Subcutaneous preadipocyte (primary cell): ENCODE measurements around the gene PLCH2. TPM values are rescaled to one million over a fixed set of nuclear protein-coding genes. Genes with fewer than 3 reads are reported as not detected.

ENCODE experiments used
- total RNA-seq: library from RNA; depleted of rRNA; stranded (reverse); fragments of >200 nt; gene quantifications from 2 replicates; pipeline ENCODE4 v1.2.3, GENCODE V29; 2012

PLCH2 gene, protein sequence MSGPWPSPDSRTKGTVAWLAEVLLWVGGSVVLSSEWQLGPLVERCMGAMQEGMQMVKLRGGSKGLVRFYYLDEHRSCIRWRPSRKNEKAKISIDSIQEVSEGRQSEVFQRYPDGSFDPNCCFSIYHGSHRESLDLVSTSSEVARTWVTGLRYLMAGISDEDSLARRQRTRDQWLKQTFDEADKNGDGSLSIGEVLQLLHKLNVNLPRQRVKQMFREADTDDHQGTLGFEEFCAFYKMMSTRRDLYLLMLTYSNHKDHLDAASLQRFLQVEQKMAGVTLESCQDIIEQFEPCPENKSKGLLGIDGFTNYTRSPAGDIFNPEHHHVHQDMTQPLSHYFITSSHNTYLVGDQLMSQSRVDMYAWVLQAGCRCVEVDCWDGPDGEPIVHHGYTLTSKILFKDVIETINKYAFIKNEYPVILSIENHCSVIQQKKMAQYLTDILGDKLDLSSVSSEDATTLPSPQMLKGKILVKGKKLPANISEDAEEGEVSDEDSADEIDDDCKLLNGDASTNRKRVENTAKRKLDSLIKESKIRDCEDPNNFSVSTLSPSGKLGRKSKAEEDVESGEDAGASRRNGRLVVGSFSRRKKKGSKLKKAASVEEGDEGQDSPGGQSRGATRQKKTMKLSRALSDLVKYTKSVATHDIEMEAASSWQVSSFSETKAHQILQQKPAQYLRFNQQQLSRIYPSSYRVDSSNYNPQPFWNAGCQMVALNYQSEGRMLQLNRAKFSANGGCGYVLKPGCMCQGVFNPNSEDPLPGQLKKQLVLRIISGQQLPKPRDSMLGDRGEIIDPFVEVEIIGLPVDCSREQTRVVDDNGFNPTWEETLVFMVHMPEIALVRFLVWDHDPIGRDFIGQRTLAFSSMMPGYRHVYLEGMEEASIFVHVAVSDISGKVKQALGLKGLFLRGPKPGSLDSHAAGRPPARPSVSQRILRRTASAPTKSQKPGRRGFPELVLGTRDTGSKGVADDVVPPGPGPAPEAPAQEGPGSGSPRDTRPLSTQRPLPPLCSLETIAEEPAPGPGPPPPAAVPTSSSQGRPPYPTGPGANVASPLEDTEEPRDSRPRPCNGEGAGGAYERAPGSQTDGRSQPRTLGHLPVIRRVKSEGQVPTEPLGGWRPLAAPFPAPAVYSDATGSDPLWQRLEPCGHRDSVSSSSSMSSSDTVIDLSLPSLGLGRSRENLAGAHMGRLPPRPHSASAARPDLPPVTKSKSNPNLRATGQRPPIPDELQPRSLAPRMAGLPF (N-terminal part only)
- 0.20 TPM in 1 of 2 replicates, not detected in the other for total RNA-seq

DNA sequence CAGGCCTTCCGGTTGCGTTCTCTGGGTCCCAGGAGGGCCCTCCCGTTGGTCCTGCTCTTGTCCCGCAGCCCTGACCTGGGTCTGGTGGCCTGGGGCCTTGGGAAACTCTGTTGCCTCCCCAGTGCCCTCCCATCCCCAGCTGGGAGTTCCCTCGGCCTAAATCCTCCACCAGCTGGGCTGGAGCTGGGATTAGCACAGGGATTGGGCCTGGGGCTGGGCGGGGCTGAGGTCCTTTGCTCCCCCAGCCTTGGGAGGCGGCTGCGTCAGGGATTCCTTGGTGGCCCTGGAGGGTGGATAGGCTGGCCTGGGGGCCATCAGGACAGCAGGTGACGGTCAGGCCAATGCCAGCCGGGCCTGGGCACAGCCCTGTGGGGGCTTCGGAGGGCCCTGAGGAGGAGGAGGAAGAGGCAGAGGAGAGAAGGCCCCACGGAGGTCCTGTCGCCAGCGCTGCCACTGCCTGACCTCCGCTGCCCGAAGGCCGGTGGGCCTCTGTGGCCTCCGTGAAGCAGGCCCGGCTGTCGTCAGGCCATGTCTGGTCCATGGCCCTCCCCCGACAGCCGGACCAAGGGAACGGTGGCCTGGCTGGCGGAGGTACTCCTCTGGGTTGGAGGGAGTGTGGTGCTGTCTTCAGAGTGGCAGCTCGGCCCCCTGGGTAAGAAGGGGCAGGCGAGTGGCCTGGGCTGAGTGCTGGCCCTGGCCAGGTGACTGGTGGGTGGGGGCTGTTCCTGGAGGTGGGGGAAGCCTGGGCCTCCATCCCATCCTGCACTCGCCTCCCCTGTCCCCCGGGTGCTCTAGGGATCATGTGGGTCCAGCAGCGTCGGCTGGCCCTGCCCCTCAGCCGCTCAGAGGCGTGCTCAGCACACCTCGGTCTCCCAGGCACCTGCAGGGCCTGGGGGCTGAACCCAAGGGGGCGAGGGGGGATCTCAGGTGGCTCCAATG, at the start of gene PLCH2:
Gene PLCH2, plus strand, starts transcription at position 229 of the 939 bp plus-strand sequence. Its CDS starts 300 bp downstream, at position 529.

DNA sequence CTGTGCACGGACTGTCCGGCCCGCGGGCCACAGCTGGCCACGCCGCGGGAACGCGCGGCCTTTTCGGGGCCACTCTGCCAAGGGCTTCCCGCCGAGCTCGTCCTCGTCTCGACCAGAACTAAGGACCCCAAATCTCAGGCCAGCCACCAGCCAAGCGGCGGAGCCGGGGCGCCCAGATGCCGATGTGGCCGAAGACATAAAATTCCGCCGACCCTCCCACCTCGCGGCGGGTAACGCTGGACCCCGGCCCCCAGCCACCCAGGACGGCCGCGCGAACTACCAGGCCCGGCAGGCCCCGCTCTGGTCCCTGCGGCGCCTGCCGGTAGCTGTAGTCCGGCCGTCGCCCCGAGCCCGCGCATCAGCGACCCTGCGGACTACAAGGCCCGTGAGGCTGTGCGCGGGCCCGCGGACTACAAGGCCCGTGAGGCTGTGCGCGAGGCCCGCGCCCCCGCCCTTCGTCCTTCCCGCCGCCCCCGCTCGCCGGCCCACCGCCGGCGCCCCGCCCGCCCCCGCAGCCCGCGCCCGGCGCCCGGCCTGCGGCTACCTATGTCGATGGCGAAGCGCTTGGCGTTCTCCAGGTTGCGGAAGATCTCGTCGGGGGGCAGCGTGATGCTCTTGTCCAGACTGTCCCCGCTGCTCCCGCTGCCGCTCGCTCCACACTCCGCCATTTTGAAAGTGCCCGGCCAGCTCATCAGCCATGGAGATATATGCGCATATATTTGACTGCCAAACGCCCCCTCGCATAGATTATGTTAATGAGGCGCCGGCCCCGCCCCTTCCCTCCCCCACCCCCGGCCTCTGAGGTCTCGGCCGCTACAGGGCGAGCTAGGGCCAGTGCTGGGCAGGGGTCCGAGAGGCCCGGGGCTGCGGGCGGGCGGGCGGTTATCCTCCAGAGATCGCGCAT, 50.1 kb downstream of the PLCH2 start, which contains the start of gene PANK4:
Gene PANK4, minus strand, starts transcription at position 677 of the 904 bp plus-strand sequence. Its CDS starts 9 bp downstream, at position 668.

DNA sequence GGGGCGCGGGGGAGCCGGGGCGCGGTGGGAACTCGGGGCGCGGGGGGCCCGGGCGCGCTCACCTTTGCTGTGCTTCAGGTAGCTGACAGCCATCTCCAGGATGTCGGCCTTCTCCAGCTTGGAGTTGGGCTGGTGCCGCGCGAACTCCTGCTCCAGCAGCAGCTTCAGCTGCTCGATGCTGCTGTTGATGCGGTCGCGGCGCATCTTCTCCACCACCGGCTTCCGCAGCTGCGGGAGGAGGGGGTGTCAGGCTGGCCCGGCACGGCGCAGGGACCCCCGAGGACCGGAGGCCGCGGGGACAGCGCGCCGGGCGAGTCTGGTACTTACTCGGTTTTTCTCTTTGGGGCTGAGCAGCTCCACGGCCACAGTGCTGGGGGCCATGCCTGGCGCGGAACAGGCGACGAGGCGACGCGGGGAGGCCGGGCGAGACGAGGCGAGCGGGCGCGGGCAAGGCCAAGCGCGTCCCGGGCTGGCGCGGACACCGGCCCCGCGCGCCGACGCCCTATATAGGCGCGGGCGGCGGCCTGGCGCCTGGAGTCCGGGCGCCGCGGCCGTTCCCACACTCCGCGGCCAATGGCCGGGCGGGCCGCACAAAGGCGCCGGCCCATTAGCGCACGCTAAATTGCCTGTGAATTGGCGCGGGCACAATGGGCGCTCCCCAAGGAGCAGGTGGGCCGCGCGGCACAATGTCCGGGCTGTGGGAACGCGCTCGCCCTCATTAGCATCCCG, 53.9 kb downstream of the PLCH2 start, which contains the start of gene HES5:
Gene HES5, minus strand, starts transcription at position 480 of the 729 bp plus-strand sequence. Its CDS starts 99 bp downstream, at position 381.

Other genes with a start within 250 kb of the PLCH2 start
- 18.4 and 22.3 TPM in 2 replicates for gene SKI, start 248.0 kb upstream of the PLCH2 start, total RNA-seq
- gene MORN1, start 84.7 kb upstream of the PLCH2 start, total RNA-seq = 8.1 and 11.1 TPM in 2 replicates
- 65.4 and 97.6 TPM in 2 replicates for gene RER1, start 84.4 kb upstream of the PLCH2 start, total RNA-seq
- gene PEX10, start 63.7 kb upstream of the PLCH2 start, total RNA-seq = 26.8 and 29.1 TPM in 2 replicates
- 16.5 and 27.4 TPM in 2 replicates for gene PANK4, start 50.3 kb downstream of the PLCH2 start, total RNA-seq
- gene HES5, start 54.0 kb downstream of the PLCH2 start, total RNA-seq = not detected in 2 replicates
- gene TNFRSF14, start 80.1 kb downstream of the PLCH2 start, total RNA-seq = 8.6 and 11.4 TPM in 2 replicates
- 11.0 and 16.8 TPM in 2 replicates for gene PRXL2B, start 110.5 kb downstream of the PLCH2 start, total RNA-seq
- not detected in 2 replicates for gene MMEL1, start 156.7 kb downstream of the PLCH2 start, total RNA-seq